Measurements from ENCODE around the gene MATCAP1. TPM values are rescaled to one million over a fixed set of nuclear protein-coding genes. Genes with fewer than 3 reads are reported as not detected.

The MATCAP1 gene
- total and polyA plus RNA-seq, 10 of the 15 experiments (the other 5 are each of a cell fraction or from before 2014, with no cell fraction given): 2.8 to 25.8 (median 8.6) TPM

DNA sequence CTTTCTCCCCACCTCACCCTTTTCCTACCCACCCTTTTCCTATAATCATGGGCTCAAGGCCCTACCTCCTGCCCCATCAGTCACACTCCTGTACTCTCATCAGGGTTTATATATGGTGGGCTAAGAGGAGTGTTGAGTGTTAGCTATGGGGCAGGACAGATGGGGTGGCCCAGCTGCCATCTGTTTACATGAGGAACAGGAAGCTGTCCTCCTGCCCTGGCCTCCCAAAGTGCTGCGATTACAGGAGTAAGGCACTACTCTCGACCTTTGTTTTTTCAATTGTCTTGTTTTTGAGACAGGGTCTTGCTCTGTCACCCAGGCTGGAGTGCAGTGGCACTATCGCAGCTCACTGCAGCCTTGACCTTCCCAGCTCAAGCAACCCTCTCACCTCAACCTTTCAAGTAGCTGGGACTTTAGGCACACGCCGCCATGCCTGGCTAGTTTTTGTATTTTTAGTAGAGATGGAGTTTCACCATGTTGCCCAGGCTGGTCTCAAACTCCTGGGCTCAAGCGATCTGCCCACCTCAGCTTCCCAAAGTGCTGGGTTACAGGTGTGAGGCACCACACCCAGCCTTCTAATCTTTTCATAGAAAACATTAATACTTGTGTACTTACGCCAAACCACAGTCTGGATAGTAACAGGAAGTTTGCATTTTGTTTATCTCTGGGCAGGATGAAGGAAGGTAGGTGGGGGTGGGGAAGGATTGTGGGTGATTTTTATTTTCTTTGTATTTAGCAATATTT is 25.7 kb downstream of the MATCAP1 start:
- DNase-seq (ENCODE audit: low read depth, low spot score) (no peak), ATAC-seq (no peak), FAIRE-seq (no peak)
- H3K9ac ChIP-seq (ENCODE audit: control insufficient read depth, insufficient read depth, low read length): peak overlapping the region; percentile 87
- BruUV-seq (replicated peaks): no TSS peak
- peaks cover 35% of the 10 kb centered on the region for H3K4me1 ChIP-seq (ENCODE audit: control insufficient read depth, insufficient read depth, low read length)
- H3K36me3 ChIP-seq (ENCODE audit: control insufficient read depth in 2 of 2, insufficient read depth in 2 of 2, low read length in 1 of 2): no peaks in the 10 kb centered on the region
- H3K27ac ChIP-seq (ENCODE audit: control insufficient read depth, insufficient read depth): peak overlapping the region; percentile 89
- peaks cover 11% of the 10 kb centered on the region for H3K79me2 ChIP-seq (ENCODE audit: control insufficient read depth, insufficient read depth, low read length)
- intact Hi-C loops (cut with micrococcal nuclease; ENCODE audit: unreplicated experiment): loop anchor here (5.0 kb wide), 2 partner anchors 56 to 504 kb away; partner anchors contain the start of genes ACD and PARD6A
- H3K27me3 ChIP-seq (replicated peaks in 1 of 2; ENCODE audit: control insufficient read depth in 2 of 2, insufficient read depth in 2 of 2, low read length in 1 of 2): no peaks in the 10 kb centered on the region
- no peaks in the 10 kb centered on the region for H3K9me3 ChIP-seq (replicated peaks; ENCODE audit: control insufficient read depth, insufficient read depth, low read length)
- H2AFZ ChIP-seq (ENCODE audit: control insufficient read depth, low read depth, low read length): no peak overlapping the region
- peak overlapping the region; percentile 95 for H3K4me3 ChIP-seq
- H4K20me1 ChIP-seq (ENCODE audit: control insufficient read depth, insufficient read depth): peaks cover 10% of the 10 kb centered on the region; the same call in 1 of the 2 replicates
- in situ Hi-C loops (cut with MboI): loop anchor here (10.0 kb wide), 1 partner anchor 183 kb away; no protein-coding TSS in a partner anchor
- RAD21 ChIA-PET (ENCODE audit: unreplicated experiment): interaction anchor here (0.8 to 5.2 kb wide), 7 partner anchors 11 to 144 kb away, joined by 3 to 48 read pairs (median 4); partner anchors contain the start of gene NOL3
- H3K4me2 ChIP-seq (ENCODE audit: control insufficient read depth, insufficient read depth): peak overlapping the region; percentile 88
- SMC1A ChIA-PET (ENCODE audit: uncharacterized antibody, unreplicated experiment): interaction anchor here (0.9 to 5.2 kb wide), 17 partner anchors 12 to 278 kb away, joined by 3 to 48 read pairs (median 5); partner anchors contain the start of genes NOL3, PDP2 and TMEM208
- POLR2A ChIA-PET: interaction anchor here (0.5 to 8.2 kb wide), 13 partner anchors 7 to 743 kb away, joined by 3 to 137 read pairs (median 5); partner anchors contain the start of genes B3GNT9, FHOD1, NOL3 and PHAF1
- no peak for TF ChIP-seq HDAC6 (IDR thresholded peaks at IDR 0.05; ENCODE audit: unreplicated experiment)
- peak; percentile 13; the same call in 1 of the 2 replicates for TF ChIP-seq RUNX3 (IDR thresholded peaks at IDR 0.05; ENCODE audit: low read length)
- 9% methylated on average over 7 of the region's 7 CpGs for WGBS (ENCODE audit: insufficient coverage, insufficient replicate concordance, low lambda C conversion rate, missing lambda C conversion rate)
- CTCF ChIA-PET: interaction anchor here (0.7 to 10.0 kb wide), 21 partner anchors 11 to 258 kb away, joined by 3 to 98 read pairs (median 7); partner anchors contain the start of genes CES3, NOL3, TMEM208 and ZDHHC1

DNA sequence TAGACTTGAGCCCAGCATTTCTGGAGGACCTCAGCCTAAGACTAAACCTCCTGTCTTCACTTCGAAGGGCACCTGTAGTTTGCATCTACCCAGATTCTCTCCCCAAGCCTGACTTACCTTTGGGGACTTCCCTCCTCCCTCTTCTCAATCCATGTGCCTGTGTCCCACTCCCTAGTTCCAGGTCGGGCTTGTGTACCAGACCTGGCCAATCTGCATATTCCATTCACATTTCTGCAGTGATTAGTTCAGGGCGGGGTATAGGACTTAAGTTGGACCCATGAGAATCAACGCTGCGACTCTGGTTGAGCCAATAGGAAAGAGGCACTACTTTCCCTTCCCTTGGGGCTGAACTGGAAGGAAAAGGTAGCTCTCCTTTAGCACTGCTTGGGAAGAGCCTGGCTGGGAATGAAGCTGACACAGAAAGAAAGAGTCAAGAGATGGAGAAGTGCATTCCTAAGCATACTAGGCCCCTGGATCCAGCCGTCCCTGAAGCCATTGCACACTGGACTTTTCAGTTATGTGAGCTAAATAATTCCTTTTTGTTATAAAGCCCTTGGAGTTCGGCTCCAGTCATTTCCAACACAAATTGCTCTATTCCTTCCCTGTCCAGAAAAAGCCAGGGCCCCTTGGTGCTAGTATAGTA is 26.5 kb downstream of the MATCAP1 start:
- DNase-seq (ENCODE audit: low read depth, low spot score): no peak
- no TSS peak for BruUV-seq (replicated peaks)
- Histone ChIP-seq H3K27me3 (replicated peaks in 1 of 2; ENCODE audit: control insufficient read depth in 2 of 2, insufficient read depth in 2 of 2, low read length in 1 of 2) (no peaks in the 10 kb centered on the region), H4K20me1 (ENCODE audit: control insufficient read depth, insufficient read depth) (peaks cover 10% of the 10 kb centered on the region; the same call in 1 of the 2 replicates), H3K36me3 (ENCODE audit: control insufficient read depth in 2 of 2, insufficient read depth in 2 of 2, low read length in 1 of 2) (no peaks in the 10 kb centered on the region), H3K9me3 (replicated peaks; ENCODE audit: control insufficient read depth, insufficient read depth, low read length) (no peaks in the 10 kb centered on the region), H3K9ac (ENCODE audit: control insufficient read depth, insufficient read depth, low read length) (no peak overlapping the region), H3K27ac (ENCODE audit: control insufficient read depth, insufficient read depth) (no peak overlapping the region), H2AFZ (ENCODE audit: control insufficient read depth, low read depth, low read length) (no peak overlapping the region), H3K4me1 (ENCODE audit: control insufficient read depth, insufficient read depth, low read length) (peaks cover 30% of the 10 kb centered on the region), H3K4me2 (ENCODE audit: control insufficient read depth, insufficient read depth) (no peak overlapping the region), H3K4me3 (no peak overlapping the region), H3K79me2 (ENCODE audit: control insufficient read depth, insufficient read depth, low read length) (peaks cover 11% of the 10 kb centered on the region)
- ChIA-PET CTCF (interaction anchor here (0.6 to 10.0 kb wide), 17 partner anchors 9 to 259 kb away, joined by 3 to 98 read pairs (median 7); partner anchors contain the start of genes CES3, NOL3 and ZDHHC1), RAD21 (ENCODE audit: unreplicated experiment) (interaction anchor here (0.8 to 5.2 kb wide), 5 partner anchors 12 to 143 kb away, joined by 3 to 48 read pairs (median 4); partner anchors contain the start of gene NOL3), POLR2A (interaction anchor here (0.5 to 8.2 kb wide), 5 partner anchors 16 to 140 kb away, joined by 4 to 137 read pairs (median 12); partner anchors contain the start of genes FHOD1 and NOL3), SMC1A (ENCODE audit: uncharacterized antibody, unreplicated experiment) (interaction anchor here (0.6 to 5.2 kb wide), 17 partner anchors 13 to 306 kb away, joined by 3 to 48 read pairs (median 4); partner anchors contain the start of genes NOL3 and PDP2)
- ATAC-seq: no peak
- in situ Hi-C loops (cut with MboI) (loop anchor here (10.0 kb wide), 1 partner anchor 182 kb away; no protein-coding TSS in a partner anchor), intact Hi-C loops (cut with micrococcal nuclease; ENCODE audit: unreplicated experiment) (loop anchor here (5.0 kb wide), 2 partner anchors 55 to 505 kb away; partner anchors contain the start of genes ACD and PARD6A)
- FAIRE-seq: no peak
- 94% methylated on average over 7 of the region's 7 CpGs for WGBS (ENCODE audit: insufficient coverage, insufficient replicate concordance, low lambda C conversion rate, missing lambda C conversion rate)
- TF ChIP-seq ZNF24 (IDR thresholded peaks at IDR 0.05): no peak
- TF ChIP-seq ZBED1 (IDR thresholded peaks at IDR 0.05; ENCODE audit: borderline replicate concordance): no peak
- no peak for TF ChIP-seq RBBP5 (conservative IDR thresholded peaks at IDR 0.05)
- TF ChIP-seq RCOR1 (conservative IDR thresholded peaks at IDR 0.05; ENCODE audit: low read depth, low read length): no peak
- no peak for TF ChIP-seq WRNIP1 (IDR thresholded peaks at IDR 0.05; ENCODE audit: borderline replicate concordance, low read depth, low read length)
- TF ChIP-seq, protein P1, sequence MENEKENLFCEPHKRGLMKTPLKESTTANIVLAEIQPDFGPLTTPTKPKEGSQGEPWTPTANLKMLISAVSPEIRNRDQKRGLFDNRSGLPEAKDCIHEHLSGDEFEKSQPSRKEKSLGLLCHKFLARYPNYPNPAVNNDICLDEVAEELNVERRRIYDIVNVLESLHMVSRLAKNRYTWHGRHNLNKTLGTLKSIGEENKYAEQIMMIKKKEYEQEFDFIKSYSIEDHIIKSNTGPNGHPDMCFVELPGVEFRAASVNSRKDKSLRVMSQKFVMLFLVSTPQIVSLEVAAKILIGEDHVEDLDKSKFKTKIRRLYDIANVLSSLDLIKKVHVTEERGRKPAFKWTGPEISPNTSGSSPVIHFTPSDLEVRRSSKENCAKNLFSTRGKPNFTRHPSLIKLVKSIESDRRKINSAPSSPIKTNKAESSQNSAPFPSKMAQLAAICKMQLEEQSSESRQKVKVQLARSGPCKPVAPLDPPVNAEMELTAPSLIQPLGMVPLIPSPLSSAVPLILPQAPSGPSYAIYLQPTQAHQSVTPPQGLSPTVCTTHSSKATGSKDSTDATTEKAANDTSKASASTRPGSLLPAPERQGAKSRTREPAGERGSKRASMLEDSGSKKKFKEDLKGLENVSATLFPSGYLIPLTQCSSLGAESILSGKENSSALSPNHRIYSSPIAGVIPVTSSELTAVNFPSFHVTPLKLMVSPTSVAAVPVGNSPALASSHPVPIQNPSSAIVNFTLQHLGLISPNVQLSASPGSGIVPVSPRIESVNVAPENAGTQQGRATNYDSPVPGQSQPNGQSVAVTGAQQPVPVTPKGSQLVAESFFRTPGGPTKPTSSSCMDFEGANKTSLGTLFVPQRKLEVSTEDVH (IDR thresholded peaks at IDR 0.05; ENCODE audit: low read depth, partially characterized antibody): no peak
